ENCODE measurements around the gene OSER1.
"Not testable (repeated sequence)": the region's sequence is repeated elsewhere in the genome, so short reads cannot be mapped to it uniquely, and the experiment has no call there.

GRCh38 chr20:44190197-44190852 lies 20.2 kb downstream of the OSER1 start:
- TF ChIP-seq POLR2A (IDR thresholded peaks at IDR 0.05), result not testable (repeated sequence)
- TF ChIP-seq CTCF (IDR thresholded peaks at IDR 0.05), result peak; percentile 63 to 85 (median 78)
